ENCODE results near the gene MT1B.

The MT1B gene

GRCh38 chr16:56611281-56611833, 40.3 kb upstream of the MT1B start:
- no peak for DNase-seq (ENCODE audit: low read depth)
- no peak for TF ChIP-seq CTCF (IDR thresholded peaks at IDR 0.05; ENCODE audit: control insufficient read depth, extremely low read depth, insufficient read depth)
- H3K4me3 ChIP-seq (ENCODE audit: low read depth, low read length): no peak overlapping the region

- no peak for DNase-seq (ENCODE audit: low read depth)
- no peak overlapping the region for H3K4me3 ChIP-seq (ENCODE audit: low read depth, low read length)
- no peak for TF ChIP-seq CTCF (IDR thresholded peaks at IDR 0.05; ENCODE audit: control insufficient read depth, extremely low read depth, insufficient read depth)
These were observed 38.0 kb upstream of the MT1B start for GRCh38 chr16:56613706-56614105.

GRCh38 chr16:56614549-56614991, 37.1 kb upstream of the MT1B start:
- no peak for DNase-seq (ENCODE audit: low read depth)
- TF ChIP-seq CTCF (IDR thresholded peaks at IDR 0.05; ENCODE audit: control insufficient read depth, extremely low read depth, insufficient read depth): no peak
- H3K4me3 ChIP-seq (ENCODE audit: low read depth, low read length): no peak overlapping the region

- no peak for DNase-seq (ENCODE audit: low read depth)
- H3K4me3 ChIP-seq (ENCODE audit: low read depth, low read length): no peak overlapping the region
- no peak for TF ChIP-seq CTCF (IDR thresholded peaks at IDR 0.05; ENCODE audit: control insufficient read depth, extremely low read depth, insufficient read depth)
These were observed 36.3 kb upstream of the MT1B start for GRCh38 chr16:56615353-56615752.

GRCh38 chr16:56616608-56617211, 35.0 kb upstream of the MT1B start:
- TF ChIP-seq CTCF (IDR thresholded peaks at IDR 0.05; ENCODE audit: control insufficient read depth, extremely low read depth, insufficient read depth): no peak
- no peak overlapping the region for H3K4me3 ChIP-seq (ENCODE audit: low read depth, low read length)
- DNase-seq (ENCODE audit: low read depth): no peak

GRCh38 chr16:56617212-56618085, 34.2 kb upstream of the MT1B start:
- H3K4me3 ChIP-seq (ENCODE audit: low read depth, low read length): no peak overlapping the region
- DNase-seq (ENCODE audit: low read depth): no peak
- no peak for TF ChIP-seq CTCF (IDR thresholded peaks at IDR 0.05; ENCODE audit: control insufficient read depth, extremely low read depth, insufficient read depth)

All from LNCaP clone FGC (cell line).